ENCODE data around the gene AQR.
"Not testable (repeated sequence)": the region's sequence is repeated elsewhere in the genome, so short reads cannot be mapped to it uniquely, and the experiment has no call there.

The AQR gene

DNA sequence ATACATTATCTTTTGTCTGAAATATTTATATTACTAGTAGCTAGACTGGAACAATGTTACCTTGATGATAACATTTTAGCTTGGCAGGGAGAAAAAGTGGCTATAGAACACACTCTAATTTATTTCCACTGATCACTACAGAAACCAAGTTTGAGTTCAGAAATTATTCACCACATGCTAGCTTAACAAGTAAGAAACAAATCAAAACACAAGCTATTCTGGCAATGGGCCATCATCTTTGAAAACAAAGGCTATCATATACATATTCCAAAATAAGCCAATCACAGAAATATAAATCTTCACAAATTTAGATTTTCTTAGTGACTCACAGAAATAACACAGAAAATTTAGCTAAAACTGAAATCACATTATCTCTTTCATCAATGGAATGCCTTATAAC is 17.1 kb downstream of the AQR start:
- DNase-seq (ENCODE audit: low spot score), result no peak

DNA sequence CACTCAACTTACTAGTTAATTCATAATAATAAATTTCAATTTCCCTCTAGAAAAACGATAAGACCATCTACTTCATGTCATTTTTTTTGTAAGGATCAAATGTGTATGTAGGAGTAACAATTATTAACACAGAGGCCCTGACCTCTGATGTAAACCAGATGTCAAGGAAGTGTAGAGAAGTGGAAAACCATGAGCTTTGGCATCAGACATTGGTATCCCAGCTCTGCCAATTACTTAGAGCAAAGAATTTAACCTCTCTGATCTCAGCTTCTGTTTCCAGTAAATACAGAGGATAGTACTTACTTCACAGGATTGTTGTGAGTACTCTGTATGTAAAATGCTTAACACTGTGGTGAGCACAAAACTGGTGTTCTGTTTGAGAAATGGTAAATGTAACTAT is 17.5 kb downstream of the AQR start:
- DNase-seq (ENCODE audit: low spot score), result no peak

DNA sequence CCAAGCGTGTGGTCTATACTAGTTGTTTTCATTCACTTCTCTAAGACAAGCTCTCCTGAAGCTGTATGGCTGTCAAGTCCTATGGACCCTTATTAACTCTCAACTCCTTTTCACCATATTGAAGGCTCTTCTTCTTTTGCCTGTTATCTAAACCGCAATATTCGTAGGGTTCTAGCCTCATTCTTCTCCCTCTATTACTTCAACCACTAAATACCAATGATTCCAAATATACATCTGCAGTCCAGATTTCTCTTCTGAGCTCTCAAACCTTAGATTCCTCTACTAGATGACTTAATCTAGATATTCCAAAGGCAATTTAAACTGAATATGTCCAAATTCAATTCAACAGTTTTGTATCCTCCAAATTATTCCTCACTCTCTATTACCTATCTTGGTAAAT is 24.6 kb downstream of the AQR start:
- DNase-seq (ENCODE audit: low spot score), result no peak

DNA sequence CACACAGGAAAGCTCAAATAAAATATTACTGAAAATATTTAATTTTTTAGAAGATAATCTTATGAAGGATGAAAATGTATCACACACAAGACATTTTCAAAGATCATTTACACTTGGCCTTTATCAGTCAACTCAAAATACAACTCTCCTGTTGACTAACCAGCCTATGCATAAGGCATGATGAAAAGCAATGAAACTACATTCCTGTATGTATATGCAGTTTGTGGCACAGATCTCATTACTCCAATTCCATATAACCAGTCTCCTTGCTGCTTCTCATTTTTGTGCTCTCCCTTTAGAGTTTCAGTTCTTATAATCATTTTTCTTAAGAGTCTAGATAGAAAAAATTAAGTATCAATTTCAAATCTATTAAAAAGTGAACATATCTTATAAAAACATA is 25.8 kb downstream of the AQR start:
- no peak for DNase-seq (ENCODE audit: low spot score)

DNA sequence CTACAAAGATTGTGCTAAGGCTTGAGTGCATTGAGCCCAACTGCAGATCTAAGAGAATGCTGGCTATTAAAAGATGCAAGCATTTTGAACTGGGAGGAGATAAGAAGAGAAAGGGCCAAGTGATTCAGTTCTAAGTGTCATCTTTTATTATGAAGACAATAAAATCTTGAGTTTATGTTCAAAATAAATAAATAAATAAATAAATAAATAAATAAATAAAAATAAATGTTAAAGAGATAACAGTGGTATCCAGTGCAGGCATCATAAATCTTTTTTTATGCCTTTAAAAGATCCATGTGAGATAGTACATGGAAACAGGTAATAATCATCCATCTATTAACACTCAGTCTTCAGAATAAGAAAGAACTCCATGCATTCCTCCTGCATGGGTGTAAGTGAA is 26.3 kb downstream of the AQR start:
- DNase-seq (ENCODE audit: low spot score), result not testable (repeated sequence)

DNA sequence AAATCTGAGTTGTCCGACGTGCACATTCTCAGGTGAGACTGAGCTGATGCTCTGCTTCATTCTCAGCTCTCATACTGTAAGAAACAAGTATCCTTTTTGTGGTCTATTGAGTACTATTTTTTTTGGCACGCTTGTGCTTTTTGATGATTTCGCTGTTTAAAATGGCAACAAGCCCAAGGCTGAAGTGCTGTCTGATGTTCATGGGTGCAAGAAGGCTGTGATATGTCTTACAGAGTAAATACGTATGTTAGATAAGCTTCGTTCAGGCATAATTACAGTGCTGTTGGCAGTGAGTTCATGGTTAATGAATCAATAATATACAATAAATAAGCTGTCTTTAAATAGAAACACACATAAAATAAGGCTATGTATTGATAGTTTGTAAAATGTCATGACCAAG is 27.2 kb downstream of the AQR start:
- DNase-seq (ENCODE audit: low spot score), result peak; percentile 1

DNA sequence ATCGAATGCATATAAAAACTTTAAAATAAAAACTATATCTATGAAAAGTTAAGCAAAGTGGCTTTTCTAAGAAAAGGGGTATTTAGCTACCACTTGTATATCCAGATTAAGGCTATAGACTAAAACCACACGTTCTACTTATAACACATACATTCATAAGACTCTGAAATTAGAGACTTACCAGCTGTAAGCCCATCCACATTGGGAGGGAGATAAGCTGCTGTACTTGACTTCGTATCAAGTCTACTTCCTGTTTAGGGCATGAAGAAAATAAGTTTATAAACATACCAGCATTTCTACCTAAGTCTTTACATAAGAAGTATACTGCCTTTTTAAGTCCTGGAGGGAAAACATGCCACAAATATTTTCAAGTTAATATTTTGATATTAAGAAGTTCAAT is 27.7 kb downstream of the AQR start:
- no peak for DNase-seq (ENCODE audit: low spot score)

DNA sequence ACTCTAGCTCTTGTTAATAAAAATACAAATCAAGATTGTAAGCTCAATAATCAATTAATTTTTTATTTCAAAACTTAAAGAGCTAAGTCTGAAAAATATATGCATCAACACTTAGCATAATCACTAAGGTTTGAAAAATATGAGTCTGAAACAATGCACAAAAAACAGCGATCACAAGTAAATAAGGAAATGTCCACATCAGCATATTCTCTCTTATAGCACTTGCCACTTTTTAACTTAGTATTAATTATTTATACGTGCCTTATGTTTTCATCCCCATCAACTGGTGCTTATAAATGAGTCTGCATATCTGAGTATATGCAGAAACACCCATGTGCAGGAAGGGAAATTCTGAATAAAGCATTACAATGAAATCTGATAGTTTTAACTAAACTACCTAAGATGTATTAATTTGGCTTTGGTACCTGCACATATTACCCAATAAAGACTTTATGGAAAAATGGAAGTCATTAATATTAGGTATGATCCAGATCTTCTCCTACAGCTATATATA is 28.3 kb downstream of the AQR start:
- no peak for DNase-seq (ENCODE audit: low spot score)

DNA sequence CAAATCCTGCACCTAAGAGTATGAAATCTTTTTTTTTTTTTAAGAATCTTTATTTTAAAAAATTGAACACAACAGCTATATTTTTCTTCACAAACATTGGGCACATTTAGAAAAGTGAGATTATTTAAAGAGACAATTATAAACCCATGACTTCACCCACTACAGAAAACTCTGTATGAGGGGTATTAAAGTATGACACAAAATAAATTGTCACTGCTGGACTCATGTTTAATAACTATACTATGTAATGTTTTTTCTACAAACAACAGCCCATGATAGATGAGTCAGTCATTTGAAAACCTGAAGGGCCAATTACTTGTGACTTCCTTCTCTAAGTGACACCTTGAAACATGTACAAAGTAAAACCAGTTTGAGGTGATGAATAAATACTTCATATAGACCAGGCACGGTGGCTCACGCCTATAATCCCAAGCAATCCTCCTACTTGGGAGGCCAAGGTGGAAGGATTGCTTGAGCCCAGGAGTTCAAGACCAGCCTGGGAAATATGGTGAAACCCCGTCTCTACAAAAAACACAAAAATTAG is 36.0 kb downstream of the AQR start:
- no peak for DNase-seq (ENCODE audit: low spot score)

DNA sequence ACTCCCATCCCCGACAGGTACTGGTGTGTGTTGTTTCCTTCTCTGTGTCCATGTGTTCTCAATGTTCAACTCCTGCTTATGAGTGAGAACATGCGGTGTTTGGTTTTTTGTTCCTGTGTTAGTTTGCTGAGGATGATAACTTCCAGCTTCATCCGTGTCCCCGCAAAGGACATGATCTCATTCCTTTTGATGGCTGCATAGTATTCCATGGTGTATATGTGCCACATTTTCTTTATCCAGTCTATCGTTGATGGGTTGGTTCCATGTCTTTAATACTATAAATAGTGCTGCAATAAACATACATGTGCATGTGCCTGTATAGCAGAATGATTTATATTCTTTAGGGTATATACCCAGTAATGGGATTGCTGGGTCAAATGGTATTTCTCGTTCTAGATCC is 41.2 kb downstream of the AQR start:
- DNase-seq (ENCODE audit: low spot score), result not testable (repeated sequence)

DNA sequence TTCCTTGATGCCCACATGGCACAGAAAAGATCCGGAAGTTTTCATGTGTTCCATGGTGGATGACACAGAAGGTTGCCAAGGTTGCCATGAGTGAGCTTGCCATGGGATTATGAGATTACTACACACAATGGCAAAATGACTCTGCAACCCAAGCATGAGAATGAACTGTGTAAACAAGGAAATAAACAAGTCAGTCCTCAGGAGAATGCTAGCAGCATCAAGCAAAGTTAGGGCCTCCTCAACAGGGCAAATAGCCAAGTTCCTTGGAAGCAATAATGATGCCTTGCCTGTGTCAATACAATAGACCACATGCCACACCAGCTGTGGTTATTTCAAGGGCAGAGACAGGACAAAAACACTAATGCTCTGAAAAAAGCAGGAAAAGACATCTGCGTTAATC is 41.8 kb downstream of the AQR start:
- peak; percentile 13 for DNase-seq (ENCODE audit: low spot score)

DNA sequence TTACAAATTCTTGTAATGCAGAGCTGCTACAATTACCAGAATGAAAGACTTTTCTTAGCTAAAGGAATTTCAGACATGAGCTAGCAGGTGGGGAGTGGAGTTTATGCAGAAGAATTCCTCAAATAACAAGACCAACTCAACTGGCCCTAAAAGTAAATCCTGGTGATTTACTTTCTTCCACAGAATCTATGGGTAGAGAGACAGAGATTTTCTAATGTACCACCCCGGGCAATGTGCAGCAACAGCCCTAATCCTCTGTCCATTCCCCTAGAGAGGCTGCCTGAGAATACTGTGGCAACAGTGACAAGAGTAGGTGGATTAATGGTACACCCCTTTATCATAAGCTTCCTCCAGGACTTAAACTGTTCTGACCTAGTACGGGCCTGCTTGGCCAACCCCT is 55.2 kb downstream of the AQR start:
- DNase-seq (ENCODE audit: low spot score), result no peak

DNA sequence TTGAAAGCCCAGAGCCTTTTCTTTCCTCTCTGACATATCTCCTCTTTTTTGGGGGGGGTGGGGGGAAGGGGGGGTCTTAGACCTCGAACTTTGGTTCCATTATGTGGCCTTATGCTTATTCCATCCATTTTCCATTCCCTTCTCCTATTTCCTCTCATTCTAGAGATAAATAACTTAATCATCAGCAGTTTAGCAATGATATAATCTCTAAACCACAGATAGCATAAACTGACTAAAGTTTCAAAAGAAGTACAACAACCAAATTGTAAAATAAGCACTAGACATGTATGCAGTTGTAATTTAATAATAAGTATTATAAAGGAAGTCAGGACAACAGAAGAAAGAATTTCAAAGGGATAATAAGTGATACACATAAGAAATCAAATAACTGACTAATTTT is 64.5 kb downstream of the AQR start:
- DNase-seq (ENCODE audit: low spot score), result no peak

DNA sequence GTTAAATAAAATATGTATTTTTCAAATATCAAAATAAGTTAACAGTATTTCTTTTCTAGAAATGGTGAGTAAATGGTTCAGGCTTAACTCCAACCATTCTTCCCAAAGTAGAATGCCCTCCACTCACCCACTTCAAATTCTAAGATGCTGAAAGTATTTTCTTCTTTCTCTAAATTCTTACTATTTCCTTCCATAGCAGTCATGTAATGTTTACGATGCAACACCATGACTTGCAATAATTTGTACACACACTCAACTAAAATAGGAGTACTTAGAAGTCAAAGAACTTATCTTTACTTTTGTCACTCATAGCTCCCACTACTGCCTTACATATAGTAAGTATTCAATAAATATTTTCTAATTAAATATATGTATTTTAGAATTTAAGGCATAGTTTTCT is 65.0 kb downstream of the AQR start:
- DNase-seq (ENCODE audit: low spot score), result no peak

DNA sequence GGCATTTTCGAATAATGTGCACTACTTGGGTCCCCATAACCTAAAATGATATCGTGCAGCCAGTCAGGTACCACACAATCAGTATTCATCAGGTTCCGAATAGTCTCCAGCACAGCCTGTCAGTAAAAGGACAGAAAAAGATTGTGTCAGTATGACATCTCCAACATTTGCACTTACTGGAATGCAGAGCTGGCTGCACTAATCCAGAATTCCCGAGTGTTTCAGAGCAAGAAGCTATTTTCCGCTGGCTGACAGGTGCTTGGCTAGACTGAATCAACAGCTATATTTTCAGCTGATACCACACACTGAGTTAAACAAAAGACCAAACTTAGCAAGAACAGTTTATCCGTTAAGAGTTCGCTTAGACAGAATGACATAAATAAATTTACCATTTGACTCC is 68.8 kb downstream of the AQR start:
- no peak for DNase-seq (ENCODE audit: low spot score)

DNA sequence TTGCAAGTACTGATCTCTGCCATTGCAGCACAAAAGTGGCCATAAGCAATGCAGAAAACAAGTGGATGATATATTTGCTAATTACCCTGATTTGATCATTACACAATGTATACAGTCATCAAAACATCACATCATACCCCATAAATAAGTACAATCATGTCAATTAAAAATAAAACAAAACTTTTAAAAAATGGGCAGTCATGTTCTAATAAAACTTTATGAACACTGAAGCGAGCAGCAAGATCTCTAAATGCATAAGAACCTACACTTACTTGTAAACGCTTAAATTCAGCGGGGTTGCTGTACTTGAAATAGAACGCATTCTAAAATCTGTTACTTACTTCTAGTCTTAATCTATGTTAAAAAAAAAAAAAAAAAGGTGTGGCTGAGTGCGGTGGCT is 73.4 kb downstream of the AQR start:
- DNase-seq (ENCODE audit: low spot score), result no peak

DNA sequence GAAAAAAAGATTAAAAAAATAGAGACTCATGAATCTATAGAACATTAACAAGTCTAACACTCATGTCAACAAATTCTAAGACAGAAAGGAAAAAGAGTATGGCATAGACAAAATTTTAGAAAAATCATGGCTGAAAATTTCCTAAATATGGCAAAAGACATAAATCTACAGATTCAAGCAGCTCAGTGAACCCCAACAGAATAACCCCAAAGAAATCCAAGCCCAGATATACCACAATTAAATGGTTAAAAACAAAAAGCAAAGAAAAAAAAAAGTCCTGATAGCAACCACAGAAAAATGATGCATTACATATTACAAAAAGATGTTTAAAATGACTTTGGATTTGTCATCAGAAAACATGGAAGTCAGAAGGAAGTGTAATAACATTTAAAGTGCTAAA is 75.6 kb downstream of the AQR start:
- no peak for DNase-seq (ENCODE audit: low spot score)

DNA sequence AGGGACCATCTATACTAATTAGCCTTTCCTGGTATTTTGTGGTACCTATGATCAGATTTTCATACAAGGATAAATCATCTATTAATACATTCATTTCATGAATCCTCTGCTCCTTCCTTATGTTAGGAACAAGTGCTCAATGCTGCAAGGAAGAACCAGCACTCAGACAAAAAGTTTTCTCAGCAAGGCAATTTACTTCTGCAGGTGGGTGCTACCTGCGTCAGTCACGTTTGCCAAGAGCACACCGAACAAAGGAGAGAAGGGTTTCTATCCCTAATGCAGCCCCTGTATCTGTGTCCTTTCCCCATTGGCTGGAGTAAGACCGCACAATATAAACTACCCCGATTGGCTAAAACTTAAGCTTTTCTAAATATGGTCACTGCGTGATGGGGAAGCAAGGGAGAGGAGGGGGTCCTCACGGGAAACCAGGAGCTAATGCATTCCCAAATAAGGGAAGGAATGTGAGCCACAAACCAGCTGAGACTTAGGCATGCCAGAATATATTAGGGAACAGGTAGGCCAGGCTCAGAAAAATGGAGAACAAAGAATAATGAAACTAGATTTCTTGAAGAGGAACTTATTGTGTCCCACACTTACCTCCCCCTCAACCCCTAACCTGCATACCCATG is 76.5 kb downstream of the AQR start:
- DNase-seq (ENCODE audit: low spot score), result peak; percentile 1

DNA sequence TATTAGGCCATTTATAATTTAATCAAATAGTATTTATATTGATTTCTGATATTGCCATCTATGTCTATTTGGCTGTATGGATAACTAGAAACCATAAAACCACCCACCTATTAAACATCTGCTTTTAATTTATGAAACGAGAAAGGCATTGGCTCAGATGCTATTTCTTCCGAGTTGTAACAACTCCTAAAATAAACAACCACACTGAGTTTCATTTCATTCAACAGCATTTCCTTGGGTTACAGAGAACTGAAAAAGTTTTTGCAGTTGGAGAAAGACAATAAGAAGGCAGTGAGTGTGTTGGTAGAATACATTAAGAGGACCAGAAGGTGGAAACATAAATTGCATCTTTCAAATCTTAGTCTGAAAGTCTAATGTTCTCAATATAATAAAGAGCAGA is 79.1 kb downstream of the AQR start:
- no peak for DNase-seq (ENCODE audit: low spot score)

DNA sequence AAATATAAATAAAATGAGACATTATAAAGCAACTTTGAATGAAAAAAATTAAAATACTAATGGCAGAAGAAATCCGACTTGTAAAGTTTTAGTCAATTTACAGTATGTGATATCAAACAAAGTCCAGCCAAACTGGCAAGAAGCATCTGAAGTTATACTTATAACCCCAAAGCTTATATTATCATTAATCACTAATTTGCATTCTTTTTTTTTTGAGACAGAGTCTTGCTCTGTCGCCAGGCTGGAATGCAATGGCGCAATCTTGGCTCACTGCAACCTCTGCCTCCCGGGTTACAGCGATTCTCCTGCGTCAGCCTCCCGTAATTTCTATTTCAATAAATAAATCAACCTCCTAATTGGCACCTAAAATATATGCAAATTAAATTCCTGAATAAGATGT is 80.1 kb downstream of the AQR start:
- no peak for DNase-seq (ENCODE audit: low spot score)

DNA sequence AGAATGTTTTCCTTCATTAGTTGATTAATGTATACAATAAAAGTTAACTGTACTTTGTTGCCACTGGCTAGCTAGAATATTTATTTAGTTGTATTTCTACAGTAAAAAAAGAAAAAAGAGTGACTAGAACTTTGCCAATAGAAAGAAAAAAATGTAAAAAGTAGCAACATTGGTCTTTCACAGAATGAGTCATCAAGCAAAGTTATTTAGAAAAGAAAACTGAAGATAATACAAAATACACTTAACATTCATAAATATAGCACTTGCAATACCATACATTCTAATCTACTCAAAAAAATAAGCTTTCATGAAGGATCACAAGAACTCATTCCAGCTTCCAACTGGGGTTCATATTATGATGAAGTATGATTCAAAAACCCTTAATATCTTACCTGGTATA is 83.4 kb downstream of the AQR start:
- DNase-seq (ENCODE audit: low spot score), result no peak

DNA sequence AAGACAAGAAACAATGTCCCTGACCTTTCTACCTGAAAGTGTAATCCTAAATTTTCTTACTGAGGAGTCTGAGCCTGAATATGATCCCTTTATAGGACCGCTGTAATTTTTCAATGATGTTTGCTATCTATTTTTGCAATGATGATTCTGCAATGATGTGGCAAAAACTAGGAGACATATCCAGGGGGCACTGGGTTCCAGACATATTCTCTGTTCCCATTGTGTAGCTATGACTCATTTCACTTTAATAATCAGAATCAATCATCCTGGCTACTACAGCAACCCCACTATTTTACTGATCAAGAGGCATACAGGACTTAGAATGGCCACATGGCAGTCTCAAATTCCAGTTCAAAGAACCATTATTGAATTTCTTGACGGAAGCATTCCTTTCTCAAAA is 85.9 kb downstream of the AQR start:
- DNase-seq (ENCODE audit: low spot score), result no peak

DNA sequence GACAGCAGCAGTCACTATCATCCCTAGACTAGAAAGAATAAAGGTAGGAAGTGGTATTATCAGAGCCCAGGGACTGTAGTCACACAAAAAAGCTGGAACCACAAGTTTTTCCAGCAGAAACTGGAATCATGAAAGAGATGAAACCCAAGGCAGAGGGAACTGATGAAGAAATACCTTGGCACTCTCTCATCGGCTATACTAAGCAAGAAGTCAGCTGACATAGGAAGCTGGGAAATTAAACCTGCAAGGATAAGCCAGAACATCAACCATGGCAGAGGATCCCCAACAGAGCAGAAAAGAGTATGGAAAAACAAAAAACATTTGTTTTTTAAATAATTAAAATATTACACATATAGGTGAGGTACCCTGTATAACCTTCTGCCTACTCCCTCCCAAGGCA is 86.5 kb downstream of the AQR start:
- no peak for DNase-seq (ENCODE audit: low spot score)

DNA sequence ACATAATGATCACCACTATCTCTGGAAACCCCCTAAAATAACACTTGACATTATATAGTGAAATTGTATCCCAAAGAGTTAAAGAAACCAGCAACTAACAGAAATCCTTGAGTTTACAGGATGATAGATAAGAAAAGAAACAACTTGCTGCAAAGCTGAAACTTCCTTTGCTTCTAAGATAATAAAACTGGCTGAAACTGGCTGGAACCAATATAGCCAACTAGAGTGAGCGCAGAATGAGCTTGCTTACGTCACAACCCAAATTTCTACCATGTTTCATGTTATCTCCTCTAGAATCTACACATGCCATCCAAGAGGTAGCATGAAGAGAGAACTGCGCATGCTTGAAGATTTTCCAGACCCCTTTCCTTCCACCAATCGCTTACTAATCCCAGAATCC is 90.4 kb downstream of the AQR start:
- no peak for DNase-seq (ENCODE audit: low spot score)

Measured in kidney tubule cell (primary cell).